GM23338 (cell line): Measurements from ENCODE around the gene TNKS2. TPM values are rescaled to one million over a fixed set of nuclear protein-coding genes. Genes with fewer than 3 reads are reported as not detected.

Experiments
- ATAC-seq: fragments of 200-7000 bp; cut with Tn5 transposase; 3 replicates; pipeline ENCODE4 v1.9.1; 2020
- DNase-seq: peaks from one replicate; pipeline ENCODE4 v3.0.0-alpha.2; 2015; ENCODE audit warnings: low spot score
- H2AFZ ChIP-seq: fragments of 200-600 bp; sonication (generic); 2 replicates; pipeline ENCODE4 v1.8.0; 2016; ENCODE audit warnings: antibody characterized with exemption, mild to moderate bottlenecking, moderate library complexity
- H3F3A ChIP-seq: fragments of 200-600 bp; sonication (generic); replicated peaks from 2 replicates; pipeline ENCODE4 v1.8.0; 2017; ENCODE audit warnings: antibody characterized with exemption, mixed run types, low read depth
- H3K27ac ChIP-seq: fragments of 200-600 bp; sonication (generic); 2 replicates; pipeline ENCODE4 v1.6.1; 2016; ENCODE audit warnings: low read depth
- H3K27me3 ChIP-seq: fragments of 200-600 bp; sonication (generic); 2 replicates; pipeline ENCODE4 v1.8.0; 2016; ENCODE audit warnings: mild to moderate bottlenecking, mixed run types, moderate library complexity; ENCODE audit not compliant: insufficient read depth
- H3K36me3 ChIP-seq: fragments of 200-600 bp; sonication (generic); 2 replicates; pipeline ENCODE4 v1.8.0; 2016; ENCODE audit warnings: mild to moderate bottlenecking; ENCODE audit not compliant: insufficient read depth
- H3K4me1 ChIP-seq: fragments of 200-600 bp; sonication (generic); 2 replicates; pipeline ENCODE4 v1.8.0; 2016; ENCODE audit warnings: mild to moderate bottlenecking, moderate library complexity; ENCODE audit not compliant: insufficient read depth
- H3K4me2 ChIP-seq: fragments of 200-600 bp; sonication (generic); 2 replicates; pipeline ENCODE4 v1.7.1; 2017; ENCODE audit warnings: mixed run types
- H3K4me3 ChIP-seq: fragments of 200-600 bp; sonication (generic); 2 replicates; pipeline ENCODE4 v1.6.1; 2016; ENCODE audit warnings: mixed run types
- H3K79me2 ChIP-seq: fragments of 200-600 bp; sonication (generic); replicated peaks from 2 replicates; pipeline ENCODE4 v1.8.0; 2017; ENCODE audit warnings: mild to moderate bottlenecking; ENCODE audit not compliant: insufficient read depth
- H3K9me2 ChIP-seq: fragments of 200-600 bp; sonication (generic); 2 replicates; pipeline ENCODE4 v1.8.0; 2017; ENCODE audit not compliant: insufficient read depth
- H4K20me1 ChIP-seq: fragments of 200-600 bp; sonication (generic); replicated peaks from 2 replicates; pipeline ENCODE4 v1.8.0; 2017; ENCODE audit warnings: mild to moderate bottlenecking; ENCODE audit not compliant: insufficient read depth
- H3K27ac Mint-ChIP-seq: 2 replicates; pipeline ENCODE4 v1.8.0; 2020; ENCODE audit warnings: inconsistent platforms, mild to moderate bottlenecking, moderate library complexity, mixed read lengths
- H3K27me3 Mint-ChIP-seq: 3 replicates; pipeline ENCODE4 v1.8.0; 2022; ENCODE audit warnings: low read depth, mild to moderate bottlenecking, moderate library complexity, mixed read lengths, inconsistent platforms; ENCODE audit not compliant: insufficient read depth, poor library complexity
- H3K36me3 Mint-ChIP-seq: 3 replicates; pipeline ENCODE4 v1.8.0; 2021; ENCODE audit warnings: low read depth, mild to moderate bottlenecking, inconsistent platforms, moderate library complexity, mixed read lengths
- H3K4me1 Mint-ChIP-seq: 3 replicates; pipeline ENCODE4 v1.8.0; 2020; ENCODE audit warnings: mild to moderate bottlenecking, inconsistent platforms, mixed read lengths
- H3K4me3 Mint-ChIP-seq: 3 replicates; pipeline ENCODE4 v1.8.0; 2021; ENCODE audit warnings: moderate library complexity, mild to moderate bottlenecking, inconsistent platforms, mixed read lengths
- H3K9me3 Mint-ChIP-seq: 3 replicates; pipeline ENCODE4 v1.8.0; 2020; ENCODE audit warnings: moderate library complexity, mild to moderate bottlenecking, inconsistent platforms, mixed read lengths
- CREB1 ChIP-seq: fragments of 250-450 bp; sonication (Bioruptor Pico); IDR thresholded peaks from 2 replicates; pipeline ENCODE4 v1.5.0; 2020; ENCODE audit warnings: low read depth, mild to moderate bottlenecking, moderate library complexity
- CTCF ChIP-seq, 2 experiments: fragments of 200-600 bp in 1 of 2; sonication (generic) in 1 of 2; conservative IDR thresholded peaks; 2 replicates each; pipeline versions ENCODE4 v1.5.1 to v1.6.1; 2016 to 2017; ENCODE audit warnings: antibody characterized with exemption in 2 of 2, low read depth in 2 of 2, mild to moderate bottlenecking in 2 of 2, moderate library complexity in 1 of 2
- ETS1 ChIP-seq: IDR thresholded peaks from 2 replicates; pipeline ENCODE4 v1.6.1; 2016; ENCODE audit warnings: antibody characterized with exemption
- EZH2 ChIP-seq: fragments of 200-600 bp; sonication (generic); IDR thresholded peaks from one replicate; pipeline ENCODE4 v1.8.0; 2017; ENCODE audit warnings: antibody characterized with exemption, mild to moderate bottlenecking, low read depth; ENCODE audit not compliant: unreplicated experiment
- EZH2phosphoT487 ChIP-seq: fragments of 200-600 bp; sonication (generic); IDR thresholded peaks from one replicate; pipeline ENCODE4 v1.8.1; 2018; ENCODE audit warnings: antibody characterized with exemption; ENCODE audit not compliant: unreplicated experiment
- JUNB ChIP-seq: IDR thresholded peaks from one replicate; pipeline ENCODE4 v1.6.1; 2016; ENCODE audit warnings: antibody characterized with exemption; ENCODE audit not compliant: unreplicated experiment
- NANOG ChIP-seq: IDR thresholded peaks from 2 replicates; pipeline ENCODE4 v1.6.1; 2016; ENCODE audit warnings: antibody characterized with exemption, borderline replicate concordance
- POLR2AphosphoS5 ChIP-seq: IDR thresholded peaks from 2 replicates; pipeline ENCODE4 v1.6.1; 2016; ENCODE audit warnings: antibody characterized with exemption, low read depth
- ZNF114 ChIP-seq: fragments of 250-450 bp; sonication (Bioruptor Pico); IDR thresholded peaks from 2 replicates; pipeline ENCODE4 v1.5.0; 2020; ENCODE audit warnings: mild to moderate bottlenecking, moderate library complexity
- ZNF331 ChIP-seq: fragments of 250-450 bp; sonication (Bioruptor Pico); IDR thresholded peaks from 2 replicates; pipeline ENCODE4 v1.5.0; 2020; ENCODE audit warnings: low read depth, mild to moderate bottlenecking, moderate library complexity
- ZNF462 ChIP-seq: fragments of 250-450 bp; sonication (Bioruptor Pico); IDR thresholded peaks from 2 replicates; pipeline ENCODE4 v1.5.0; 2020; ENCODE audit warnings: mild to moderate bottlenecking, moderate library complexity
- polyA plus RNA-seq: library from polyadenylated mRNA; unstranded; fragments of >200 nt; fragmentation: Nextera tagmentation; extraction: Ambion mirVana; gene quantifications from 2 replicates; pipeline ENCODE4 v1.2.1, GENCODE V29; 2016
- total RNA-seq: library from RNA; depleted of rRNA; stranded (reverse); fragments of >200 nt; shearing (Covaris generic); gene quantifications from 2 replicates; pipeline ENCODE4 v1.2.3, GENCODE V29; 2014

TNKS2 gene
- total and polyA plus RNA-seq, 2 experiments from 2014 or later = 23.5 to 85.5 TPM

GRCh38 chr10:91762878-91763277 lies 35.3 kb upstream of the TNKS2 start:
- Histone ChIP-seq H2AFZ (no peak overlapping the region), H3K4me3 (no peak overlapping the region), H3K9me2 (0 out of 2 replicates have a peak, but pooled peaks cover 4% of the 10 kb centered on the region), H3K79me2 (no peaks in the 10 kb centered on the region), H3K36me3 (no peaks in the 10 kb centered on the region), H3K27ac (no peak overlapping the region), H3K4me1 (peaks cover 6% of the 10 kb centered on the region; the same call in 1 of the 2 replicates), H3K27me3 (no peaks in the 10 kb centered on the region), H3F3A (no peaks in the 10 kb centered on the region), H3K4me2 (no peak overlapping the region), H4K20me1 (no peaks in the 10 kb centered on the region)
- H3K36me3 Mint-ChIP-seq = no peaks in the 10 kb centered on the region
- H3K4me1 Mint-ChIP-seq = peaks cover 5% of the 10 kb centered on the region; the same call in 1 of the 3 replicates
- no peaks in the 10 kb centered on the region for H3K27me3 Mint-ChIP-seq
- no peak overlapping the region for H3K4me3 Mint-ChIP-seq
- DNase-seq = no peak
- H3K27ac Mint-ChIP-seq = no peak overlapping the region
- peaks cover 2% of the 10 kb centered on the region; the same call in 1 of the 3 replicates for H3K9me3 Mint-ChIP-seq
- ATAC-seq = no peak
- TF ChIP-seq JUNB (no peak), CREB1 (CRISPR knock-in tag) (no peak), CTCF (conservative IDR thresholded peaks at IDR 0.05; ENCODE audit: low read depth in 2 of 2) (no peak), NANOG (no peak), ETS1 (no peak), ZNF331 (CRISPR knock-in tag) (no peak), POLR2AphosphoS5 (no peak), EZH2phosphoT487 (no peak), ZNF114 (CRISPR knock-in tag) (no peak)

DNA sequence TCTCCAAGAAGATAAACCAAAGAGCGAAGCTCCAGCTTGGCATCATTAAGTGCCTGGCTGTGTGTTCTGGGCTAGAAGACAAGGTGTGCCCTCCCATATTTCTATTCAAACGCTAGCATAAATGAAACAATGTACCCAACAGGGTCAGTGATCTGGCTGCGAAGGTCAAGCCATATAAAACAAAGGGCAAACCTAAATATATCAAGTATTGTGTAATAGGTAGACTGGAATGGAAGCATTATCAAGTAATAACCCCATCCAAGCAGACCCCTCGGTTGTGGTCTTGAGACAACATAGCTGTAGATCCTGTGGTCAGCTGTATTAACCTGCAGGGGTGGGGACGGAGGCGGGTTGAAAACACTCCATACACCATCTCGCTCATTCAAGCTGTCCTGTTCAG lies 31.6 kb upstream of the TNKS2 start:
- Mint-ChIP-seq H3K27ac (no peak overlapping the region), H3K4me3 (no peak overlapping the region), H3K27me3 (peaks cover 1% of the 10 kb centered on the region), H3K9me3 (peaks cover 2% of the 10 kb centered on the region; the same call in 1 of the 3 replicates), H3K4me1 (peaks cover 2% of the 10 kb centered on the region; the same call in 1 of the 3 replicates), H3K36me3 (no peaks in the 10 kb centered on the region)
- no peaks in the 10 kb centered on the region for H3K27me3 ChIP-seq
- H3K4me2 ChIP-seq = no peak overlapping the region
- no peak for DNase-seq
- H3K9me2 ChIP-seq = 0 out of 2 replicates have a peak, but pooled peaks cover 4% of the 10 kb centered on the region
- H3K36me3 ChIP-seq = no peaks in the 10 kb centered on the region
- H2AFZ ChIP-seq = no peak overlapping the region
- H3K4me3 ChIP-seq = no peak overlapping the region
- no peak overlapping the region for H3K27ac ChIP-seq
- no peaks in the 10 kb centered on the region for H4K20me1 ChIP-seq
- no peaks in the 10 kb centered on the region for H3F3A ChIP-seq
- H3K79me2 ChIP-seq = no peaks in the 10 kb centered on the region
- no peak for ATAC-seq
- peaks cover 4% of the 10 kb centered on the region; the same call in 1 of the 2 replicates for H3K4me1 ChIP-seq
- TF ChIP-seq CTCF (conservative IDR thresholded peaks at IDR 0.05; ENCODE audit: low read depth in 2 of 2) = no peak
- no peak for TF ChIP-seq NANOG
- TF ChIP-seq CREB1 (CRISPR knock-in tag) = no peak
- TF ChIP-seq EZH2 = no peak
- TF ChIP-seq ZNF462 (CRISPR knock-in tag) = no peak
